Measurements from ENCODE around the gene TBX2.
"Not testable (repeated sequence)": the region's sequence is repeated elsewhere in the genome, so short reads cannot be mapped to it uniquely, and the experiment has no call there.

The TBX2 gene

DNA sequence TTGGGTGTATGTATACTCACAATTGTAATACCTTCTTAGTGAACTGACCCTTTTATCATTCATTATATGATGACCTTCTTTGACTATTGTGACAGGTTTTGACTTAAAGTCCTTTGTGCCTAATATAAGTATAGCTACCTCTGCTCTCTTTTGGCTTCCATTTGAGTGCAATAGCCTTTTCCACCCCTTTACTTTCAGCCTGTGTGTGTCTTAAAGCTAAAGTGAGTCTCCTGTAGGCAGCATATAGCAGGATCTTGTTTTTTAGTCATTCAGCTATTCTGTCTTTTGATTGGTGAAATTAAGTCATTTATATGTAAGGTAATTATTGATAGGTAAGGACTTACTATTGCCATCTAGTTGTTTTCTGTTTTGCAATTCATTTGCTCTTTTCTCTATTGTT, 36.6 kb downstream of the TBX2 start:
- no peak for DNase-seq

GRCh38 chr17:61436995-61437704, 37.5 kb downstream of the TBX2 start:
- no peak for DNase-seq

- no peak for DNase-seq
These were observed 41.1 kb downstream of the TBX2 start for GRCh38 chr17:61440697-61441096.

GRCh38 chr17:61441507-61441906, 41.9 kb downstream of the TBX2 start:
- not testable (repeated sequence) for DNase-seq

DNA sequence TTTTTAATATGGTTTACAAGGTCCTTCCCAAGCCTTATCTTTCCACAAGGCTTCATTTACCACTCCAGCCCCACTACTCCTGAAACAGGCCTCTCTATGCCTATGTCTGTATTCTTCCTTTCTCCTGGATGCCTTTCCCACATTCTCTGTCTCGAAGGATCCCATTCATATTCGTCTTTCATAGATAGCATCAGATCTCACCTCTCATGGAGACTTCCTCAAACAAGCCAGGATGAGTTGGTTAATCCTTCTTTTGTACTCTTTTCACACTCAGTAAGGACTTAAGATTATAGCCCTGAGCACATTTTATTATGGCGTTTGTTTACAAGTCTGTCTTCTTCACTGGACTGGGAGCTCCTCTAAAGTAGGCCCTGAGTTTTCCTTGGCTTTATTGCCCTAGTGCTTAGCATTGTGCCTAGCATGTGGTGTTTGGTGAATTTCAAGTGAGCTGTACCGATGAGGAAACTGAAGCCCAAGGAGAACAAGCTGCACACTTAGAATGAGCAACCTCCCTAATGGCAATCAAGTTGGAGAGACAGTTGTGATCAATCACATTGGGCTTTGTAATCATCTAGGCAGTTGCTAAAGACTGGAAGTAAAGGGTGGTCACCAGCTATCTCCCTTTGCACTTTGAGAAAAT, 42.6 kb downstream of the TBX2 start:
- DNase-seq = no peak

- no peak for DNase-seq
These were observed 43.3 kb downstream of the TBX2 start for GRCh38 chr17:61442878-61443474.

DNA sequence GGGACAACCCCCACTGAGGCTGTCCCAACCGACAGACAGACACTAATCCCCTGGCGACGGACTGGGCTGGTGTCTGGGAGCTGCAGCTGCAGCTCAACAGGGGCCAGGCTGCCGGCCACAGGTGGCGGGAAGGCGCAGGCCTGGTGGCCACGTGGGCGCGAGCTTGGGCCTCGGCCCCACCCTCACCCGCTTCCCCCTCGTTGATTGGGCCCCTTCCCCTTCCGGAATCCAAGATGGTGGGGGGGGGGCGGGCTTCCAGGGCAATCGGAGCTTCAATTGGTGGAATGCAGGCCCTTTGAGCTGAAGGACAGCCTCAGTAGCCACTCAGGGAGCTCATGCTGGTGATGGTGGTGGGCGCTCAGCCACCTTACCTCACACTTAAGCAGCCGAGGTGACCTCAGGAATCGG, 43.8 kb downstream of the TBX2 start:
- DNase-seq = no peak

DNA sequence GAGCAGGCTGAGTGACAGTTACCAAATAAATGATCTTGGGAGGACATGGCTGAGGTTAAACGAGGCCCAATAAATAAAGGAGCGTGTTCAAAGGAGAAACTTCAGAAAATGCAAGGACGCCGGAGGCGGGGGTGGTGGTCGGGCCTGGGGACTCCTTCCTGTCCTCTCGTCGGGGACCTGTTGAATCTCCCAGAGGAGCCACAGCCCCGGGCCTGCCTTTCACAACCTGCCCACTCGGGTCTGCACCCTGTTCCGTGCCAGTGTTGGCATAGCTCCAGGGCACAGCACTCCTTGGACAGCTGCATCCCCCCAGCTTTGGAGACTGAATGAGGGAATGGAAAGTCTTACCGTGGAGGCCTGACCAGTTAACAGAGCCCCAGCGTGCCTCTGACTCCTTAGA, 44.4 kb downstream of the TBX2 start:
- no peak for DNase-seq

DNA sequence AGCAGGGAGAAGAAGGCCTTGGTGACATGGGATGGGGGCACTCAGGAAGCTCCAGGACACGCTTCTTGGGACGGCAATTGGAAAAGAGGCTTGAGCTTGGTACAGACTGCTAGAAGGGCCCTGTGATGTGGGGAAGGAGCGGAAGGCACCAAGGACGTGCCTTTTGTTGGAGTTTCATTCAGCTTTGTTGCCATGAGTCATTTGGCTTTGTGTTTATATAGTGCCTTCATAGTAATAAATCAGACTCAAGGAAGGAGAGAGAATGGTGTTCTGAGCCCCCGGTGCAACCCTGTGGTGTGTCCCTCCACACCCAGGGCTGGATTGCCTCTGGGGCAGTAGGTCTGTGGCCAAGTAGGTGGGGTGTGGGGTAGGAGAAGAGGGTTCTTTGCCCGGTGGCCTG, 45.2 kb downstream of the TBX2 start:
- DNase-seq = no peak

DNA sequence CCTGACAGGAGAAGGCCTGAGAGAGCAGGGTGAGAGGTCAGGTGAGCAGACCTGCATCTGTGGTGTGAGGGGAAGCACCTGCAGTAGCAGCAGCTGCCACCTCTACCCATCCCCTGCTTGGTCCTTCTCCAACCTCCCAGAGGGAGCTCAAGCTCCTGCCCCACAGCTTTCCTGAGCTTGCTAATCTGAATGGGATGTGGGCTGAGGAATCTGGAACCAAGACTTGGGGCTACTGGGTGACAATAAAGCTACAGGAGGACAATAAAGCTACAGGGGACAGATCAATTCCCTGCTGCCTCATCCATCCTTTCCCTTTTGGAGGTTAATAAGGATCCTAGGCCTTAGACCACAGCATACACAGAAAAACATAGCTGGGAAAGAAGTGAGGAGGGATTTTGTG, 47.7 kb downstream of the TBX2 start:
- DNase-seq = no peak

- no peak for DNase-seq
These were observed 48.4 kb downstream of the TBX2 start for GRCh38 chr17:61448042-61448441.

DNA sequence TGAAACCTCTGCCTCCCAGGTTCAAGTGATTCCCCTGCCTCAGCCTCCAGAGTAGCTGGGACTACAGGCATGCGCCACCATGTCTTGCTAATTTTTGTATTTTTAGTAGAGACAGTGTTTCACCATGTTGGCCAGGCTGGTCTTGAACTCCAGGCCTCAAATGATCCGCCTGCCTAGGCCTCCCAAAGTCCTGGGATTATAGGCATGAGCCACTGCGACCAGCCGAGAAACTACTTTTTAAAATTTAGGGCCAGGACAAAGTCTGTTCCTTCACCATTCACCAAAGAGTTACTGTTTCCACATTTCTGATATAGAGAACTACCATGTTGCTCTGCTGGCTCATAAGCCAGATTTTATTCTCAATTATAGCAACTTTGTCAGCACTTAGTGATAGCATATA, 49.5 kb downstream of the TBX2 start:
- DNase-seq = not testable (repeated sequence)

DNA sequence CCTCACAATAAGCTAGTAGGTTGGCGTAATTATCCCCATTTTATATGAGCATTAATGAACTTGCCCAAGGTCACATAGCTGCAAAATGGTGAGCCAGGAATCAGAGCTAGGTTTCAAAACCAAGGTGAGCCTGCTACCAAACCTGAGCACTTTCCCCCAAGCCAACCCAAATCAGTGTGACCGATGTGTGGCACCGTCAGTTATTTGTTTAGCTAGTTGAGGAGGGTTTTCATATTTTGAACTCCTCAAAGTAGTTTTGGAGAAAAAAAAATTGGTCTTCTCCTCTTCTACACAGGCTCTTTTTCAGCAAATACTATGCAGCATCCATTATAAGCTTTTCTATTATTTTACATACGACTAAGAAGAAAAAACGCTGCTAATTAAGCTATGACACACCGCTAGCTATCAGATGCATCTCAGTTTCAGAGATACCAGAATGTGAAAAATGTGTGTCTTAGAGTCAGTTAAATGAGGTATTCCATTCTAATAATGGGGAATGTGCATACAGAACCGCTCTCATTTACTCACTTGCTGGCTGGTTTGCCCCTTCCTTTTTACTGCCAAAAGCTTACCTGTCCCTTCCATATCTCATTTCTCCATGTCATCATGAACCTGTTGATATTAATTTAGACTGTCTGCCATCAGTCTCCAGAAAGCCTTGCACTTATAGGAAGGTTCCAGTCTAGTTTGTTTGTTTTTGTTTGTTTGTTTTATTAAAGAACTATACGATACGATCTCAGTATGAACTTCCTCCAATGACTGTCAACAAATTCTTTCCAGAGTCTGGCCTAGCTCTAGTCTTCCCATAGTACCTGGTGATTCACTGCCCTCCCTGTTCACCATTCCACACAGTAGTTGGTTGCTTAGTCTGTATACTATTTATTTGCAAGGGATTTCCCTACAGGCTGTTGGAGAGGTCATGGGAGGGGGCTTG, 50.3 kb downstream of the TBX2 start:
- no peak for DNase-seq

DNA sequence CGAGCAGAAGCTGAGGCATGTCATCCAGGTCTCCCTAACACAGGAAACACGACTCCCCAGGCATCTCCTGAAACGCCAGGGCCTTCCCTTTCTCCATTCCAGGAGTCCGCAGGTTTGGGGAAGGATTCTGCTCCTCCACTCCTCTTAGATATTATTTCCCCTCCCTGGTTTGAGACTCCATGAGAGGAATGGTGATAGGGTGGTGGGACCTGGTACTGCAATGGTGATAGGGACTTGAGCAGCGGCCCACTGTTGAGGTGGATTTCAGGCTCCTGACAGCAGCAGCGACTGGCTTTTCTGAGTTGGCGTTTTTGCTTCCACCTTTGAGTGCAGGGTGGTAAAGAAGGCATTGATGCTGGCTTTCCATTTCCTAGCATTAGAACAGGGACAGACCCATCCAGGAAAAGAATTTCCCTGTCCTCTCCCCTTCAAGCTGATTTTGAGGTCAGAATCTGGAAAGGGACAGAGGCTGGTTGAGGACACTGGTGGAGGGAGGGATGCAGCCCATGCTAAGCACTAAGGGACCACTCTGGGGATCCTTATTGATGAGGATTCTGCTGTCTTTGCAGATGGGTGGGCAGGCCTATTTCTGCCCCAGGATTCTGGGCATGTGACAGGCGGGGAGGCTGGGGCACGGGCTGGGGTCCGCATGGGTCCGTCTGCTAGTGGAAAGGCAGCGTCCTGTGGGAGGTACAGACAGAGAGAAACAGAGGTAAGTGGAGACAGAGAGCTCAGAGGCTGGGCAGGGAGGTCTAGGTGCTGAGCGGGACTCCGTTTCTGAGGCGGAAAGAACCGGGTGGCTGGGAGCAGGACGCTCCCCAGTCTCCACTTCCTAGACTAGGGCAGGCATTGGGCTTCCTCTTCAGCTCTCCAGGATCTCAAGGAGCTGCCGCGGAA, 51.2 kb downstream of the TBX2 start:
- DNase-seq = no peak

DNA sequence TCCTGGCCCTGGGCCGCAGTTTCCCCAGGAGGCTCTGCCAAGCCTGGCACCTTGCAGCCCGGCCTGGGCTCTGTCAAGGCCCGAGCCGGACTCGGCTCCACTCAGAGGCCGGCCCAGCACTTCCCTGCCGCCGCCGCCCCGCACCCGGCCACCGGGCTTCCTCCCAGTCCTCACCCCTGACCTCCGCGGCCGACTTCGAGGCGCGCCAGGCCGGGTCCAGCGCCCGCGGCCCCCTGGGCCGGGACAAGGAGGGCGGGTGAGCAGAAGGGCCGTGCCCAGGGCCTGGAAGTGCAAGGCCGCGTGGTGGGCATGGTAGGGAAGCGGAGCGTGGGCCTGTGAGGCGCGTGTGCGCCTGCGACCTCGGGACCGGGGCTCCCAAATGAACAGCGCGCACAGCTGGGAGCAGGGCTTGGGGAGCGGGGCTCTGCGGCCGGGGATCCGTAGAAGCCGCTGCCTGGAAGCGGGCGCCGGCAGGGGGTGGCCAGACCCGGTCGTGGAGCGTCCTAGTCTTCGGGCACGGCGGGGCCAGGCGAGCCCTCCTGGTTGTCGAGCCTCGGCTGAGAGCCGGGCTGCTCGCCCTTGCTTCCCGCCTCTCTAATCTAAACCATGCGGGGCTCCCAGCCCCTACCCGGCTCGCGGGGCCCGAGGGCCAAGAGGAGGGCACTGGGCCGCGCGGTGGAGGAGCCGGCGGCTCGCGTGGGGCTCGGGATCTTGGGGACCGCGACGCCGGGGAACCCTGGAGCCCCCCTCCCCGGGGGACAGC, 52.1 kb downstream of the TBX2 start:
- DNase-seq = no peak

DNA sequence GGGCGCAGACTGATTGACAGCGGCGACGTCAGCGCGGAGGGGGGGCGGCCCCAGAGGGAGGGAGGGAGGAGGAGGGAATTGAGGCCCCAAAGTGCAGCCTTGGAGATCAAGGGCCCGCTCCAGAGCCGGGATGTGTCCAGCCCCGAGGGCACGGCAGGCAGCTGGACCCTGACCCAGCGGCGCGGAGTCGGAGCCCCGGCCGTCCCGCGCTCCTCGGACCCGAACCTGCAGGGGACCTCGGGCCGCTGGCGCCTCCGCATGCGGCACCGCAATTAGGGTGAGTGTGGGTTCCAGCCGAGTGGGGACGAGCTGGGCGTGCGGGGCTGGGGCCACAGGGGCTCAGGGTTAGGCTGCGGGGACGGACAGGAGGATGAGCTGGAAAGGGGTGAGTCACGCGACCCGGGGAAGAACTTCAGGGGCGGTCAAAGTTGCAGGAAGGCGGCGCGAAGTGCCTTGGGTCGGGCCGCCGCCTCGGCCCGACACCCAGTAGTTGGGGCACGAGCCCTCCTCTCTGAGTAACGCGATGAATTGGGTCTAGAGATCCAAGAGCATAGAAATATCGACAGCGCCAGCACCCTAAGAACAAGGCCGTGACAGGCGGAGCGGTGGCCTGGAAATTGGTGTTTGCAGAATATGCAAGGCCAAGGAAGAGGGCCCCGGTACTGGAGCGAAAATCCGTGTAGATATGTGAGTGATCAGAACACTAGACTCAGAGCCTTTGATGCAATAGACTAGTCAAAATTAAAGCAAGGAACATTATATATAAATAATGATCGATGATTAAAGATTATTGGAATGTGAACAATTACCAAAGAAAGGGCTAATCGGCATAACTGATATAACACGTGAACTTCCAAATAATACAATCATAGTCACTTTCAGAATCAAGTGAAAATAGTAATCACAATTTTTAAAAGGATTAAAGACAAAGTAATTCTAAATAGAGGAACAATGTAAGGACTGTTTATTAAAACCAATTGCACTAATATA, 53.0 kb downstream of the TBX2 start, which contains the start of gene TBX4:
TBX4 (plus strand) TSS at position 122 of the 990 bp plus-strand sequence. CDS start 4,069 bp downstream, outside the sequence.
- no peak for DNase-seq

DNA sequence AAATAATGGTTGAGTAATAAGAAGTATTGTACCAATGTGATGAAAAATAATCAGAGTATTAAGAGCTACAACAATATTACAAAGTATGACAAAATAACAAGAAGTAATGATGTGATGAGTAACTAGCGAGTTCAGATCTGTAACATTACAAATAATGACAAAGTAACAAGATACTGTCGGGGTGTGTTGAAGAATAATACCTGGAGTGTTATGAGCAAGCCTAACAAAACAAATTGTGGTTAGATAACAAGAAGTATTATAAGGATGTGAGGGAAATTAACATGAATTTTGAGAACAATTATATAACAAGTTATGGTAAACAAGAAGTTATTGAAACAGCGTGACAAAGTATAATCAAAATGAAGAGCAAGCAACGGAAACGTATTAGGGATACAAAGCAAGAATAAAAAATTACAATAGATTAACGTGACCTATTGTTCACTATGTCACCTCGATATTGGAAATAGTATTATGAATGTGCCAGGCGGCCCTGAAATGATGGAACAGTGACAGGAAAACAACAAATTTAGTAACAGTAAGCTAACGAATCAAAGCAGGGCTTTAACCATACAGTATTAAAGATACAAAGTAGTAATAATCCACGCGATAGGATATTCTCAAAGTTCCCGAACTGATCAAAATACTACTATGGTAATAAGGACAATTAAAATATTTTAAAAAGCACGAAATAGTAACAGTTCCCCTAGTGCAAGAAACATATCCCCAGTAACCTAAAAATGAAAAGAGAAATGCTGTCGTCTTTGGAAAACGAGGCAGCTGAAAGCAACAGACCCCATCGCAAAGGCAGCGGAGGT, 54.1 kb downstream of the TBX2 start:
- DNase-seq = no peak

- no peak for DNase-seq
These were observed 55.0 kb downstream of the TBX2 start for GRCh38 chr17:61454381-61455323.
